HG03439 (cell line): ENCODE results near the gene MINK1.
"Not testable (repeated sequence)": the region's sequence is repeated elsewhere in the genome, so short reads cannot be mapped to it uniquely, and the experiment has no call there.

Experiments
- ATAC-seq: cut with Tn5 transposase; IDR thresholded peaks from one replicate; pipeline ENCODE4 v1.9.1; 2021; ENCODE audit warnings: mild to moderate bottlenecking, moderate library complexity; ENCODE audit not compliant: unreplicated experiment

Gene MINK1

DNA sequence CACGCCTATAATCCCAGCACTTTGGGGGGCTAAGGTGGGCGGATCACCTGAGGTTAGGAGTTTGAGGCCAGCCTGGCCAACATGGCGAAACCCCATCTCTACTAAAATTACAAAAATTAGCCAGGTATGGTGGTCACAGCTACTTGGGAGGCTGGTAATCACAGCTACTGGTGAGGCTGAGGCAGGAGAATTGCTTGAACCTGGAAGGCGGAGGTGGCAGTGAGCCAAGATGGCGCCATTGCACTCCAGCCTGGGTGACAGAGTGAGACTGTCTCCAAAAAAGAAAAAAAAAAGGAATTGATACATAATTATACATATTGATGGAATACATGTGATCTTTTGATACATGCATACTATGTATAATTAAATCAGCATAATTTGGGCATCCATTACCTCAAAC is 34.4 kb downstream of the MINK1 start:
- not testable (repeated sequence) for ATAC-seq

GRCh38 chr17:4869058-4869998 is 36.2 kb downstream of the MINK1 start:
- ATAC-seq = not testable (repeated sequence)

GRCh38 chr17:4870855-4871254 is 37.7 kb downstream of the MINK1 start:
- no peak for ATAC-seq

GRCh38 chr17:4872786-4873185 is 39.6 kb downstream of the MINK1 start:
- no peak for ATAC-seq

GRCh38 chr17:4877089-4877488 is 43.9 kb downstream of the MINK1 start:
- ATAC-seq = no peak

- no peak for ATAC-seq
Measured at GRCh38 chr17:4879601-4880000, 46.5 kb downstream of the MINK1 start.

GRCh38 chr17:4880857-4881256 is 47.7 kb downstream of the MINK1 start:
- ATAC-seq = no peak

- ATAC-seq = no peak
Measured at GRCh38 chr17:4881761-4882555, 48.8 kb downstream of the MINK1 start.

GRCh38 chr17:4884489-4884888 is 51.3 kb downstream of the MINK1 start:
- ATAC-seq = no peak

GRCh38 chr17:4886830-4887229 is 53.7 kb downstream of the MINK1 start:
- no peak for ATAC-seq

GRCh38 chr17:4887581-4887980 is 54.4 kb downstream of the MINK1 start:
- no peak for ATAC-seq

- no peak for ATAC-seq
Measured at GRCh38 chr17:4891411-4892410, 58.6 kb downstream of the MINK1 start.

DNA sequence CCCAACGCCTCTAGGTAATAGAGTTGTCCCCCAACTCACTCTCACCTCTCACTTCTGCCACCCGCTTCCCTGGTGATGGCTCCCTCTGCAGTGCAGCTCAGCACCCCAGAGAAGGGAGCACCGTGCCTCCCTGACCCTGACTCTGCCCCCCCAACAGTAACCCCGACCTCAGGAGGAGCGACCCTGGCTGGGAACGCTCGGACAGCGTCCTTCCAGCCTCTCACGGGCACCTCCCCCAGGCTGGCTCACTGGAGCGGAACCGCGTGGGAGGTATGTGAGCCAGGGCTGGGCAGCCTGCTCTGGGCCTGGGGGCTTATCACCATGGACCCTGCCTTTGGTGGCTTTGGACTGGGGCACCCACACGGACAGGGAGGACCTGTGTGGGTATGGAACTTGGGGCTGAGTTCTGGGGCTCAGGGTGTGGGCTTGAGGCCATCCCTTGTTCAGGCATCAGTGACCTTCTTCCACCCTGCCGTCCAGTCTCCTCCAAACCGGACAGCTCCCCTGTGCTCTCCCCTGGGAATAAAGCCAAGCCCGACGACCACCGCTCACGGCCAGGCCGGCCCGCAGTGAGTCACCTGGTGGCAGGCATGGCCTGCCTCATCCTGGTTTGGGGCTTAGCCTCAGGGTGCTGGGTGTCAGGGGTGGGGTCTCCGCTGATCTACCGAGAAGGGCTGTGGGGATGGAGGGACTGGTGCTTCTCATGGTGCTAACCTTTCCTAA is 59.5 kb downstream of the MINK1 start:
- ATAC-seq = no peak

DNA sequence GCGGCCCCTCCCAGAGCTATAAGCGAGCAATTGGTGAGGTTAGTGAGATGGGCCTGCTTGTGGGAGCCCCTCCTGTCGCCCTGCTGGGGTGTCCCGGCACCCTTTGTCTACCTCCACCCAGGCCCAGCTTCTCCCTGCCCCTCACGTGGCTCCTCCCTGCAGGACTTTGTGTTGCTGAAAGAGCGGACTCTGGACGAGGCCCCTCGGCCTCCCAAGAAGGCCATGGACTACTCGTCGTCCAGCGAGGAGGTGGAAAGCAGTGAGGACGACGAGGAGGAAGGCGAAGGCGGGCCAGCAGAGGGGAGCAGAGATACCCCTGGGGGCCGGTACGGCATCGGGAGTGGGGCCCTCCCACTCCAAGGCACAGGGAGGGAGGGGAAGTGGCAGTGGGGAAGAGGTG is 60.1 kb downstream of the MINK1 start:
- ATAC-seq = no peak

DNA sequence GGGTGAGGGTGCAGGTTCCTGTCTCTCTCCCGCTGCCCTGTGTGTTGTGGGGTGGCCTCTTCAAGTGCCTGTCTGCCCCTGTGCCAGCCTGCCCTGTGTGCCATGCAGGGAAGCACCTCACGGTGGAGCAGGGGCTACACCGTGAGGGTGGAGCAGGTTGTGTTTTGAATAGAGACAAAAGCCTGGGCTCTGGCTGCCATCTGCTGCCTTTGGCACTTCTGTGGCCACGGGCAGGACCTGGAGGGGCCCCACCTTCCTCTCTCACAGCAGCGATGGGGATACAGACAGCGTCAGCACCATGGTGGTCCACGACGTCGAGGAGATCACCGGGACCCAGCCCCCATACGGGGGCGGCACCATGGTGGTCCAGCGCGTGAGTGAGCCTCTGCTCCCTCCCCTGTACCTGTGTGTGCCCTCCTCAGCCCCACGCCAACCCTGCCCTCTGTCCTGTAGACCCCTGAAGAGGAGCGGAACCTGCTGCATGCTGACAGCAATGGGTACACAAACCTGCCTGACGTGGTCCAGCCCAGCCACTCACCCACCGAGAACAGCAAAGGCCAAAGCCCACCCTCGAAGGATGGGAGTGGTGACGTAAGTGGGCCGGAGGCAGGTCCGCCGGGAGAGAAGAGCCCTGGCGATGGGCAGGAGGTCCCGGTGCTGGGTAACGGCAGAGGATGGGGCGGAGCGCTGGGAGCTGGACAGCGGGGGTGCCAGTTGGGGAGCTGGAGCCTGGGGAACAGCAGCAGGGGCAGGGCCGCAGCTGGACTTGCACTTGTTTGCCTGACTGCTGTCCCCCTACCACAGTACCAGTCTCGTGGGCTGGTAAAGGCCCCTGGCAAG is 60.8 kb downstream of the MINK1 start:
- no peak for ATAC-seq

DNA sequence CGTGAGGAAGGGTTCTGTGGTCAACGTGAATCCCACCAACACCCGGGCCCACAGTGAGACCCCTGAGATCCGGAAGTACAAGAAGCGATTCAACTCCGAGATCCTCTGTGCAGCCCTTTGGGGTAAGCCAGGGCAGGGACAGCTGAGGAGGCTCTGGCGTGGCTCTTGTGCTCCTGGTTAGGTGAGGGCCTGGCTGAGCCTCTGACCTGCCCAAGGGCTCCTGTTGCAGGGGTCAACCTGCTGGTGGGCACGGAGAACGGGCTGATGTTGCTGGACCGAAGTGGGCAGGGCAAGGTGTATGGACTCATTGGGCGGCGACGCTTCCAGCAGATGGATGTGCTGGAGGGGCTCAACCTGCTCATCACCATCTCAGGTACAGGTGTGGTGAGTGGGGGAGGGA is 62.0 kb downstream of the MINK1 start:
- no peak for ATAC-seq

DNA sequence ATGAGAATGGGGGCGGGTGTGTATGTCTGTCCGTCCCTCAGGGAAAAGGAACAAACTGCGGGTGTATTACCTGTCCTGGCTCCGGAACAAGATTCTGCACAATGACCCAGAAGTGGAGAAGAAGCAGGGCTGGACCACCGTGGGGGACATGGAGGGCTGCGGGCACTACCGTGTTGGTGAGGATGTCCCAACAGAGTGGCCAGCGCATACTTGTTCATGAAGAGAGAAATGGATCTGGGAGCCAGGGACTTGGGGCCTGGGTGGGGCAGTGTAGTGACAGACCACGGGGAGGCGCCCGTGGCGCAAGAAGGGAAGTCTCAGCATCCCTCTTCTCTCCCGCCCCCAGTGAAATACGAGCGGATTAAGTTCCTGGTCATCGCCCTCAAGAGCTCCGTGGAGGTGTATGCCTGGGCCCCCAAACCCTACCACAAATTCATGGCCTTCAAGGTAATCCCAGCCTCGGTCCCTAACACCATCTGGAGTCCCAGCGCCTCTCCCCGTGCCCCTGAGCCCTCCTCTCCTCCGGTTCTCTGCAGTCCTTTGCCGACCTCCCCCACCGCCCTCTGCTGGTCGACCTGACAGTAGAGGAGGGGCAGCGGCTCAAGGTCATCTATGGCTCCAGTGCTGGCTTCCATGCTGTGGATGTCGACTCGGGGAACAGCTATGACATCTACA is 62.7 kb downstream of the MINK1 start:
- ATAC-seq = no peak

DNA sequence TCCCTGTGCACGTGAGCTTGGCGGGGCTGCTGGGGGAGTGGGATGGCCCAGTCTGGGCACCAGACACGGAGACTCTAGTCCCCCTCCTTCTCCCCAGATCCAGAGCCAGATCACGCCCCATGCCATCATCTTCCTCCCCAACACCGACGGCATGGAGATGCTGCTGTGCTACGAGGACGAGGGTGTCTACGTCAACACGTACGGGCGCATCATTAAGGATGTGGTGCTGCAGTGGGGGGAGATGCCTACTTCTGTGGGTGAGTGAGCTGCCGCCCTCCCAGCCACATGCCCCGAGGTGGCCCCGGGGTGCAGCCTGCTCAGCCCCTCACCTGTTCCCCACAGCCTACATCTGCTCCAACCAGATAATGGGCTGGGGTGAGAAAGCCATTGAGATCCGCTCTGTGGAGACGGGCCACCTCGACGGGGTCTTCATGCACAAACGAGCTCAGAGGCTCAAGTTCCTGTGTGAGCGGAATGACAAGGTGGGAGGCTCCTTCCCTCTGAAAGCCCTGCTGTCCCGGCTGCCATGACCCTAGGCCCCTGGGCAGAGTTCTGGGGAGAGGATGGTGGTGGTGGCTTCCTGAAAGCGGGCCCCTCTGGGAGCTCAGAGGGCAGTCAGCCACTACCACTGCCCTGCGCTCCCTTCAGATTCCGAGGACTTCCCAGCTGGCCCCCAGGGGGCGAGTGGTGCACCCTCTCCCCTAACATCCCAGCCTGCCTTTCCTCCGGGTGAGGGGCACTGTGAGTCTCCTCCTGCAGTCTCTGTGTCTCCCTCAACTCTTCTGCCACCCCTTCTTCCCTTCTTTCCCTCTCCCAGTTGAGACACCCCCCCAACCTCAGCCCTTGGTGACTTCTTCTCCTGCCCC is 63.4 kb downstream of the MINK1 start:
- ATAC-seq = no peak
